ENCODE measurements around the gene PIP5K1B. TPM values are rescaled to one million over a fixed set of nuclear protein-coding genes. Genes with fewer than 3 reads are reported as not detected.

PIP5K1B gene
- total RNA-seq, 1 experiment from 2014 or later: 5.2 TPM

- TF ChIP-seq ZNF121 (CRISPR knock-in tag; IDR thresholded peaks at IDR 0.05): no peak
- TF ChIP-seq PRRX2 (CRISPR knock-in tag; IDR thresholded peaks at IDR 0.05): no peak
- TF ChIP-seq MLX (CRISPR knock-in tag; IDR thresholded peaks at IDR 0.05): no peak
- no peak for TF ChIP-seq JUN (CRISPR knock-in tag; IDR thresholded peaks at IDR 0.05)
- TF ChIP-seq ZNF425 (CRISPR knock-in tag; conservative IDR thresholded peaks at IDR 0.05): no peak
- TF ChIP-seq GRHL2 (CRISPR knock-in tag; IDR thresholded peaks at IDR 0.05; ENCODE audit: insufficient replicate concordance, severe bottlenecking): no peak
- peak; percentile 91 for TF ChIP-seq HMGXB4 (CRISPR knock-in tag; IDR thresholded peaks at IDR 0.05)
- TF ChIP-seq ATF3 (CRISPR knock-in tag; conservative IDR thresholded peaks at IDR 0.05): no peak
- peak; percentile 72 for TF ChIP-seq SP1 (CRISPR knock-in tag; conservative IDR thresholded peaks at IDR 0.05)
- no peak for TF ChIP-seq NFATC4 (CRISPR knock-in tag; IDR thresholded peaks at IDR 0.05)
- peak; percentile 51; the same call in 1 of the 2 replicates for TF ChIP-seq FOXP4 (CRISPR knock-in tag; IDR thresholded peaks at IDR 0.05)
- no peak for TF ChIP-seq ATF2 (CRISPR knock-in tag; IDR thresholded peaks at IDR 0.05; ENCODE audit: borderline replicate concordance, low read depth)
- TF ChIP-seq ZNF219 (CRISPR knock-in tag; IDR thresholded peaks at IDR 0.05; ENCODE audit: borderline replicate concordance): no peak
- no peak for TF ChIP-seq ZNF532 (CRISPR knock-in tag; IDR thresholded peaks at IDR 0.05; ENCODE audit: borderline replicate concordance)
- no peak for TF ChIP-seq SOX15 (CRISPR knock-in tag; IDR thresholded peaks at IDR 0.05)
- TF ChIP-seq ZBTB21 (CRISPR knock-in tag; IDR thresholded peaks at IDR 0.05; ENCODE audit: borderline replicate concordance): 0 out of 2 replicates have a peak, but pooled peaks have one; percentile 9
- peak; percentile 9; the same call in 1 of the 2 replicates for TF ChIP-seq TEAD1 (CRISPR knock-in tag; IDR thresholded peaks at IDR 0.05)
- TF ChIP-seq TCF7 (CRISPR knock-in tag; IDR thresholded peaks at IDR 0.05; ENCODE audit: low read depth): no peak
- no peak for TF ChIP-seq CDX4 (CRISPR knock-in tag; IDR thresholded peaks at IDR 0.05; ENCODE audit: borderline replicate concordance)
- no peak for TF ChIP-seq MXD4 (CRISPR knock-in tag; IDR thresholded peaks at IDR 0.05; ENCODE audit: borderline replicate concordance)
- no peak for TF ChIP-seq OVOL2 (CRISPR knock-in tag; IDR thresholded peaks at IDR 0.05; ENCODE audit: borderline replicate concordance)
- no peak for TF ChIP-seq NR2C2 (CRISPR knock-in tag; IDR thresholded peaks at IDR 0.05)
- TF ChIP-seq ZNF138 (CRISPR knock-in tag; conservative IDR thresholded peaks at IDR 0.05): no peak
- TF ChIP-seq ZMAT4 (CRISPR knock-in tag; IDR thresholded peaks at IDR 0.05): no peak
- peak; percentile 36 for TF ChIP-seq GABPB1 (CRISPR knock-in tag; IDR thresholded peaks at IDR 0.05)
These were observed 74.7 kb downstream of the PIP5K1B start (continued) for GRCh38 chr9:68779558-68780379.

Data from WTC11 (cell line).